IPS DF 19.7 (cell line): ENCODE measurements around the gene ASTN1.

Experiments used
- DNase-seq: peaks from one replicate; pipeline ENCODE4 v3.0.0-alpha.2; 2013; ENCODE audit warnings: low read depth, low spot score

Gene ASTN1

GRCh38 chr1:176931526-176931925, 233.0 kb downstream of the ASTN1 start:
- DNase-seq, result no peak

GRCh38 chr1:176926330-176927086, 238.0 kb downstream of the ASTN1 start:
- no peak for DNase-seq

GRCh38 chr1:176925223-176925622, 239.3 kb downstream of the ASTN1 start:
- no peak for DNase-seq

- no peak for DNase-seq
These were observed 241.2 kb downstream of the ASTN1 start for GRCh38 chr1:176923283-176923682.

DNA sequence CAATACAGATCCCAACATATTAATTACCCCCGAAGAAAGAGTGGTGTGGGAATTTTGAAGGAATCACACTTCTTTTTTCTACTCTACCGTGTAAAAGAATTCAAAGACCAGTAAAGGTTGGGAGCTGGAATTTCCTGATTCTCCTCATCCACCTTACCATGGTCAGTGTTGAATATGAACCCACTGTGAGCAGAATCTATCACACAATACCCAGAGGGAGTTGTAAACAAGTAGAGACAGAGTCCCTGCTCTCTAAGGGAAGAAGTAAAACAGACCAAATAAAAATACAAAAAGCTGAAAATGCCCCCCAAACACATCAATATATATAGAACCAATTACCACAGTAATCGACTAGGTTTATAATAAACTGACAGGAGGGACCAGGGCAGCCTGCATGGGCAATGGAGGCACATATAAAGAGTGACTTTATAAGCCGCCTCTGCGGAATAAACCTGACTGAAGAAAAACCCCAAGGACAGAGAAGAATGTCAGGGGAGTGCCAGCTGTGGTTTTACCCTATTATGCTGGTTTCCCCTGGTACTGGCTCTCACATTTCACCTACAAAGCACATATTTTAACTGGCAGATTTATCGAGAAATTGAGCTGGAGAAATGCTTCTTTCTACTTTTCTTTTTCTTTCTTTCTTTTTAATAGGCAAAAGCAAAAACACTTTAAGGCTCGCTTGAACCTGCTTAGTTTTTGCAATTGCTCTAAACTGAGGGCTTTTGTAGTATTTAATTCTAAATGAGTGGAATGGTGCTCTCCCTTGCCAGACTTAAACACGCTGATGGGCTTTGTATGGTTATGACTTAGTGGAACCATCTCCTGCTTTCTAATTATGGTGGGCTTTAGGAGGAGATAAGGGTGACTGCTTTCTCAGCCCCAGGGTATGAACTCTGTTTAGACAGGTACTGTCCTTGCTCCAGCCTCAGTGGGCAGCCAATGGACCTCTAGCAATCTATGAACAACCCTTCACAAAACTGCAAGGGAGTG, 244.8 kb downstream of the ASTN1 start:
- no peak for DNase-seq

DNA sequence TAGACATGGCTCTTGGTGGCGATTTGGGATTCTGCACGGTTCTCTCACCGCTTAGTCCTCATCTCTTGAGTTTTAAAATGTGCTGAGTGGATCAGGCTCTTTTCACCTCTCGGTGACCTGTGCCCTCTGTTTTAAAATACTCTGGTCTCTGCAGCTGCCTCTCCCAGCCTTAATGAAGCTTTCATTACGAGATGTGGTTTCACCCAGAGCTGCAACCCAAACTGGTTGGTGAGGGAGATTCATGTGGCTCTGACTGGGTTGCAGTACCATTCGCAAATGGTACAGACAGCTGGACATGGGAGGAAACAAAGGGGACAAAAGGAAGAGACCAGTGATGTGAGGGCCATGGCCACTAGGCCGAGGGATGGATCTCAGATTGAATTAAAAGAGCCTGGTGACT, 258.9 kb downstream of the ASTN1 start:
- DNase-seq, result no peak

GRCh38 chr1:176904057-176904751, 260.3 kb downstream of the ASTN1 start:
- no peak for DNase-seq

DNA sequence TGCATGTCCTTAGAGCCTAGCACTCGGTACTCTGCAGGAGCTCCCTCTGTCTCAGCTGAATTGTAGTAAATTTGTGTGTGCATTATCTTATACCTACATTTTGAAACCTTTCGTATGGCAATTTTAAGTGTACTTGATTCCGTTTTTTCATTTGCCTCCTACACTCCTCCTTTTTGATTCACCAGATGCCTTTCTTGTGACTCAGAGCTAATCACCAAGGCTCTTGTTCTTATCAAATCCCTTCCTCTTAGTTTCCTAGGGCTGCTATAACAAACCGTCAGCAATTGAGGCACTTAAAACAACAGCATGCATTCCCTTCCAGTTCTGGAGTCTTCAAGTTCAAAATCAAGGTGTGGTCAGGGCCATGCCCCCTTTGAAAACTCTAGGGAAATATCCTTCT, 261.0 kb downstream of the ASTN1 start:
- DNase-seq, result no peak

GRCh38 chr1:176899321-176899720, 265.2 kb downstream of the ASTN1 start:
- no peak for DNase-seq

DNA sequence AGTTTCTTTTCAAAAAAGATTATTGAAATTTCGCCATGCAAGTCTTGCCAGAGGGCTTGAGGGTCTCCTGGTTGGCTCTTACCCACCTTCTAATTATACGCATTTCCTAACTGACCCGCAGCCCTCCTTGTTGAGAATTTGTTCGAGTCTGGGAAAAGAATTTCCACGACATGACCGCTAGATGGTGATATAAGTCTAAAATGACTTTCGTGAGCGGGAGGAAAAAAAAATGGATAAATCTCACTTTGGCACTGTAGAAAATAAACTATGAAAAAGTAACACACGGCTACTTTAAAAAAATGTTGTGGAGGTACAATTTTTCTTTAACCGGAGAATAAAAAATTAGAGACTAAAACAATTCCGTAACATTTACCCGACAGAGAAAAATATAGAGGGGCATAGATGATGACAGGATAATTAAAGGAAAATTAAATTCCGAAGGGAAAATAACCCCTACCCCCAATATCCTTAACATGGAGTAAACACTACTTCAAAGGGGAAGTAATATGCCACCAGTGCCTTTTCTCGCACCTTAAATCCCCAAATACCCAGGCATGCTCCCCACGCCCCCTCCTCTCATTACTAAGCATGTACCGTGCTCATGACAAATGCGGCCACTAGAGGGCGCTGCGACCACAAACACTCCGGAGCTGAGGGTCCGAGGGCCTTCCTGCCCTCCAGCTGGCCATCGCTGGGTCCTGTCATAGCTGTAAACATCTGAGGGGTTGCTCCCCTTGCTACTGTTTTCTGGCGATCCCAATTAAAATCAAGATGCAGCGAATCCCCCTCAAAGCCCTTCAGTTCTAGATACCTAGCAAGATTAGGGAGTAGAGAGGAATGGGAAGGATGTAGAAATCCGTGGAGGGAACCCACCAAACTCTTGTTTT, 266.9 kb downstream of the ASTN1 start:
- DNase-seq, result no peak

DNA sequence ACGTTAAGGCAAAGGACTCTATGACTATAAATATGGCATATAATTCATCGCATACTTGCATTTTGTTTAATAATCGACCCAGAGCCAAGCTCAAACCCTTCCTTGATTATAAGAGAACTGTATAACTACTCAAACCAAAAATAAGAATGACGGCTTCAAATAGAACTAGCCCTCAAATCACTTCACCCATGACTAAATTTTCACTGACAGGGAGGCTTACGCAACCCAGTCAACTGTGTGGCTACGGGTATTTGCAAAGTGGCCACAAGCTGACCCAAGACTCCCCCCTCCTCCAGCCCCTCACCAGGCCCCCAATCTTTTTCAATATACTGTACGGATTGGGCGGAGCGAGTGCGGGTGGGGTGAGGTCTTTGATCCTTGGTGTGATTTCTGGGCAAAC, 268.3 kb downstream of the ASTN1 start:
- no peak for DNase-seq

- no peak for DNase-seq
These were observed 270.1 kb downstream of the ASTN1 start for GRCh38 chr1:176894450-176894849.

DNA sequence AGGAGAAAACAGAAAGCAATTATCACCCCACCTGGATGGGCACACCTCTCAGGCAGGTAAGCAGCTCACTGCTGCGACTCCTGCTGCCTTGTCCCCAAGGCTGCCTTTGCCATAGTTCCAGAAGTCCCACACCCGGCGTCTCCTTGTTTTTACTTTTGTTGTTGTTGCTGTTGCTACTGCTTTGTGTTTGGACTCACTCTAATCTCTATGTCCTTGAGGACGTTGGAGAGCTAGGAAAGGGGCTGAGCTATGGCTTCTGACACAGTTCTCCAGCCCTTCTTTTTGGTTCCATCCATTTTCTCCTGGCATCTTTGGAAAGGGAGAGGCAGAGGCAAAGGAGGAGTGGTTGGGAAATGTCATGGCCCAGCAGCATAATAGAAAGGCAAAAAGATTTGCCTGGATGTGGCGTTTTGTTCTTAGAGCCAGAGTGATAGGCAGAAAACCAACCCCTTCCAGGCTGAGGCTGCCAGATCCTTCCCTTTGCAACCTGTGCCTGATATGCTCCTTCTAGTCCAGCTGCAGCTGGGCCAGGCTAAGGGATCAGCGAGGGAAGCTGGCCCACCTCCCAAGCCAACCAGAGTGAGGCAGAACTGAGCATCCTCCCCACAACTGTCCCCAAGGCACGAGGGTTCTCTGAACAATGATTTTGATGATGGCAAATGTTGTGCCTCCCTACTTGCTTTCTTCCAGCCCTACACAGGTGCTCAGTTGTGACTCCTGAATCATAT, 270.7 kb downstream of the ASTN1 start:
- DNase-seq, result no peak

DNA sequence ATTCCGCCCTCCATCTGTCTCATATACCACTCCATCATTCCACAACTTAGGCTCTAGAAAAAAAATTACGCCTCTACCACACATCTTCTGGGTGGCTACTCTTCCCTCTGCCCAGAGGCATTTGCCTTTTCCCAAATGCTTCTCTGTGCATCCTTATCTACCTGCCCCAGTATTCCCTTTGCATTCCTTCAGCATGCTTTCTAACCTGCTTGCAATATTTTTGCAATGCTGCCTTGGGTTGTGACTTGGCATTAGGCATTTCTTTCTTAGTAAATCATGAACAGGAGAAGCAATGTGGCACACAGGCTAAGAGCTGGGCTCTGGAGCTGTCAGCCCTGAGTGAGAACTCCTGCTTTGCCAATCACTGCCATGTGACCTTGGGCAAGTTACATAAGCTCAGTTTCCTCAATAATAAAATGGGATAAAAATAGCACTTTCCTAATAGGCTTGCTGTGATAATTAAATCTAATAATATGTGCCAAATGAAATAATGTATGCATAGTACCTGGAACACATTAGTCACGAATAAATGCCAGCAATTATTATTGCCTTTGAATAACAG, 276.0 kb downstream of the ASTN1 start:
- no peak for DNase-seq

- DNase-seq, result no peak
These were observed 278.8 kb downstream of the ASTN1 start for GRCh38 chr1:176885751-176886150.

DNA sequence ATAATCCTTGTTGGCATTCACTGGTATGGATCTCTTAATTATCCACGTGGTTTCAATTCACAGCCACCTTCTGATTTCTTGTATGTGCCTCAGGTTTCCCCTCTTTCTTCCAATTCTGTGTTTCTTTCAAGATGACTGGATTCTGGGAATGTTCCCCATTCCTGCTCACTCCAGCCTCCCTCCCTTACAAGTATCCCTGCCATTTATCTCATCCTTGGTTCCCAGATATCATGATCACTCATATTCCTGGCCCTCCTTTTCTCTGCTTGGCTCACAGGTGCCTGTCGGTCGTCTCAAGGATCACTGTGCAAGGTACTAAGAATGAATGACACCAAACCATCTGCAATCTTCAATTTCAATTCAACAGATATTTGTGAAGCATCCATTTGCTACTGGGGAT, 279.2 kb downstream of the ASTN1 start:
- no peak for DNase-seq

DNA sequence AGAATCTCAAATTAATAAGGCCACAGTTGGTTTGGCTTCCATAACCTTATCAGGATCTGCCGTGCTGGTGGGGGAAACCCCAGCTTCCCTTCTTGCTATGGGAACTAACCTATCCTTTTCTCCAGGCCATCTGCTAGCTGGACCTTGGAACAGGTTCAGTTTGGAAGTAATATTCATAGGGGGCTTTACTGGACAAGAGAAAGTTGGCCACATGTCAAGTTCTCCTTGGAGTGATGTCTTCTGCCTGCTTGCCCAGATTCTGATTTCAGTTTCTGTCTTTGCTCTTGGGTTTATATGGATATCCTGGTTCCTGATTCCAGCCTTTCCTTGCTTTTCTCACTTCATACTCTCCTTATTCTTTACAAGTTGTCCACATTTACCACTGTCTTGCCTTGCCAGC, 279.6 kb downstream of the ASTN1 start:
- DNase-seq, result no peak

- no peak for DNase-seq
These were observed 280.2 kb downstream of the ASTN1 start for GRCh38 chr1:176884286-176884685.

DNA sequence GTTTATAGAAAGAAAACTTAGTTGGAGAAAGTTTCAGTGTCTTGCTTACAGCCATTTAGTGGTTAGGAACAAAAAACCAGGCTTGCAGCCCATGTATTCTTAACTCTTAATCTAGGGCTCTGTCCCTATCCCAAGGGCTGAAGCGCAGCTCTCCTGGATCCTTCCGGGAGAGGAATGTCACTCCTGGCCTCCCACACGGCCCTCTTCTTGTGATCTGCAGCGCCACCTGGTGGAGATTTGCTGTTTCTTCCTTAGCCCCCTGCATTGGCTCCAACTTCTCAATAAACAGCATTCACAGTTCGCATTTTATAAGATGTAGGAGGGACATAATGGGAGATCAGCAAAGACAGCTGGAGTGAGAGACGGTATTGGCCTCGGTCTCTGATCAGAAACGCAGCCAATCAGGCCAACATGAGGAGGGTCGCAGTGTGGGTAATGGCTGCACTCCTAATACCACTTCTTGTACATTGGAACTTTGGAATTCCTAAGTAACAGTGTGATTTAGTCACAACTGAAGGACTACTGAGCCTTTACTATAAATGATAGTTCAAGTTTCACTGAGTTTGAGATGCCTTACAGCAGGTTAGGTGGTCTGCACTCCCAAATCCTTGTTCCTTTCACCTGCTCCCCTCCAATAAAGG, 283.4 kb downstream of the ASTN1 start:
- DNase-seq, result no peak
